GM20000 (cell line): ENCODE data around the gene DAAM2.

Experiments
- DNase-seq: peaks from one replicate; pipeline ENCODE4 v3.0.0; 2012; ENCODE audit warnings: low spot score
- CTCF ChIP-seq: IDR thresholded peaks from 2 replicates; pipeline ENCODE4 v1.5.1; 2012; ENCODE audit warnings: mild to moderate bottlenecking, control low read depth; ENCODE audit errors: extremely low read depth, missing control alignments

DAAM2 gene

GRCh38 chr6:39906318-39906761 lies 114.2 kb downstream of the DAAM2 start:
- no peak for TF ChIP-seq CTCF
- no peak for DNase-seq

- no peak for TF ChIP-seq CTCF
- DNase-seq: no peak
Measured at GRCh38 chr6:39907871-39908575, 115.8 kb downstream of the DAAM2 start.

- TF ChIP-seq CTCF: no peak
- no peak for DNase-seq
Measured at GRCh38 chr6:39908838-39909583, 116.8 kb downstream of the DAAM2 start.

GRCh38 chr6:39909701-39910100 lies 117.5 kb downstream of the DAAM2 start:
- no peak for DNase-seq
- no peak for TF ChIP-seq CTCF

GRCh38 chr6:39910164-39910563 lies 118.0 kb downstream of the DAAM2 start:
- no peak for TF ChIP-seq CTCF
- DNase-seq: no peak

GRCh38 chr6:39910744-39911143 lies 118.6 kb downstream of the DAAM2 start:
- TF ChIP-seq CTCF: no peak
- DNase-seq: no peak

GRCh38 chr6:39911513-39912125 lies 119.4 kb downstream of the DAAM2 start:
- no peak for DNase-seq
- TF ChIP-seq CTCF: no peak
